Neural cell (in vitro differentiated cells): ENCODE data around the gene NLRP11. TPM values are rescaled to one million over a fixed set of nuclear protein-coding genes. Genes with fewer than 3 reads are reported as not detected.

Source experiments
- H2AFZ ChIP-seq: fragments of 200-600, 300-800 bp; sonication (generic), shearing (Covaris generic); 2 replicates; pipeline ENCODE4 v1.6.0; 2014; ENCODE audit warnings: low read depth, mild to moderate bottlenecking, antibody characterized with exemption, low read length, moderate library complexity
- H3F3A ChIP-seq: fragments of 200-600 bp; shearing (Covaris generic); 2 replicates; pipeline ENCODE4 v1.6.1; 2016; ENCODE audit warnings: mild to moderate bottlenecking, moderate library complexity, mixed read lengths, antibody characterized with exemption, low read length; ENCODE audit not compliant: insufficient read depth, poor library complexity, severe bottlenecking
- H3K27ac ChIP-seq: fragments of 200-600, 300-800 bp; sonication (generic), shearing (Covaris generic); 2 replicates; pipeline ENCODE4 v1.5.1; 2014; ENCODE audit warnings: mild to moderate bottlenecking, low read length, moderate library complexity
- H3K27me3 ChIP-seq: fragments of 300-800, 200-600 bp; sonication (generic), shearing (Covaris generic); 2 replicates; pipeline ENCODE4 v1.6.0; 2014; ENCODE audit warnings: mild to moderate bottlenecking, low read depth, low read length, moderate library complexity; ENCODE audit not compliant: insufficient read depth
- H3K36me3 ChIP-seq: fragments of 300-800, 200-600 bp; sonication (generic), shearing (Covaris generic); 2 replicates; pipeline ENCODE4 v1.5.1; 2014; ENCODE audit warnings: mild to moderate bottlenecking, antibody characterized with exemption, low read length, moderate library complexity; ENCODE audit not compliant: insufficient read depth
- H3K4me2 ChIP-seq: fragments of 300-800, 200-600 bp; sonication (generic), shearing (Covaris generic); 2 replicates; pipeline ENCODE4 v1.6.0; 2014; ENCODE audit warnings: mild to moderate bottlenecking, low read length
- H3K4me3 ChIP-seq: fragments of 300-800, 200-600 bp; sonication (generic), shearing (Covaris generic); 2 replicates; pipeline ENCODE4 v1.5.1; 2014; ENCODE audit warnings: mild to moderate bottlenecking, low read length, moderate library complexity
- H3K79me2 ChIP-seq: fragments of 200-600 bp; shearing (Covaris generic); replicated peaks from 2 replicates; pipeline ENCODE4 v1.6.0; 2014; ENCODE audit warnings: mild to moderate bottlenecking, low read length, moderate library complexity; ENCODE audit not compliant: insufficient read depth
- H3K9ac ChIP-seq: fragments of 300-800, 200-600 bp; sonication (generic), shearing (Covaris generic); 2 replicates; pipeline ENCODE4 v1.6.1; 2016; ENCODE audit warnings: mild to moderate bottlenecking, low read length, mixed read lengths
- H3K9me2 ChIP-seq: fragments of 200-600 bp; shearing (Covaris generic); 2 replicates; pipeline ENCODE4 v1.6.1; 2016; ENCODE audit warnings: mild to moderate bottlenecking, low read length, mixed read lengths; ENCODE audit not compliant: insufficient read depth
- H3K9me3 ChIP-seq: fragments of 200-600, 300-800 bp; sonication (generic), shearing (Covaris generic); 2 replicates; pipeline ENCODE4 v1.6.1; 2016; ENCODE audit warnings: mild to moderate bottlenecking, mixed run types, low read length, moderate library complexity, mixed read lengths
- H4K20me1 ChIP-seq: fragments of 200-600 bp; shearing (Covaris generic); 2 replicates; pipeline ENCODE4 v1.6.1; 2016; ENCODE audit warnings: mild to moderate bottlenecking, mixed run types; ENCODE audit not compliant: insufficient read depth
- EP300 ChIP-seq: fragments of 450-650 bp; conservative IDR thresholded peaks from 2 replicates; pipeline ENCODE4 v1.6.1; 2014; ENCODE audit warnings: antibody characterized with exemption, mild to moderate bottlenecking, moderate library complexity; ENCODE audit not compliant: poor library complexity, severe bottlenecking
- EZH2 ChIP-seq: fragments of 200-600, 300-800 bp; shearing (Covaris generic), sonication (generic); IDR thresholded peaks from 2 replicates; pipeline ENCODE4 v1.6.1; 2014; ENCODE audit warnings: antibody characterized with exemption, low read length, borderline replicate concordance, mild to moderate bottlenecking; ENCODE audit not compliant: insufficient read depth, poor library complexity, severe bottlenecking
- MXI1 ChIP-seq: fragments of 450-650 bp; conservative IDR thresholded peaks from 2 replicates; pipeline ENCODE4 v1.6.1; 2014; ENCODE audit warnings: antibody characterized with exemption, mild to moderate bottlenecking; ENCODE audit not compliant: poor library complexity, severe bottlenecking
- POLR2AphosphoS5 ChIP-seq: IDR thresholded peaks from 2 replicates; pipeline ENCODE4 v1.6.1; 2012
- RAD21 ChIP-seq: fragments of 450-650 bp; conservative IDR thresholded peaks from 2 replicates; pipeline ENCODE4 v1.6.1; 2014; ENCODE audit warnings: antibody characterized with exemption, mild to moderate bottlenecking, moderate library complexity
- SMC3 ChIP-seq: fragments of 450-650 bp; conservative IDR thresholded peaks from 2 replicates; pipeline ENCODE4 v1.6.1; 2014; ENCODE audit warnings: antibody characterized with exemption, mild to moderate bottlenecking, moderate library complexity; ENCODE audit not compliant: poor library complexity
- TAF1 ChIP-seq: IDR thresholded peaks from 2 replicates; pipeline ENCODE4 v1.6.1; 2012; ENCODE audit warnings: low read depth
- polyA plus RNA-seq: library from polyadenylated mRNA; depleted of rRNA; stranded (reverse); fragments of >200 nt; gene quantifications from 2 replicates; pipeline ENCODE4 v1.2.3, GENCODE V29; 2014
- TF ChIP-seq, protein P1 (sequence below): fragments of 450-650 bp; IDR thresholded peaks from 2 replicates; pipeline ENCODE4 v1.5.1; 2014; ENCODE audit warnings: antibody characterized with exemption, mild to moderate bottlenecking, moderate library complexity; ENCODE audit not compliant: poor library complexity, severe bottlenecking
- TF ChIP-seq, protein P2 (sequence below): IDR thresholded peaks from 2 replicates; pipeline ENCODE4 v1.6.1; 2012; ENCODE audit warnings: borderline replicate concordance

NLRP11 gene
- polyA plus RNA-seq, 1 donor from 2014 or later, result not detected

DNA sequence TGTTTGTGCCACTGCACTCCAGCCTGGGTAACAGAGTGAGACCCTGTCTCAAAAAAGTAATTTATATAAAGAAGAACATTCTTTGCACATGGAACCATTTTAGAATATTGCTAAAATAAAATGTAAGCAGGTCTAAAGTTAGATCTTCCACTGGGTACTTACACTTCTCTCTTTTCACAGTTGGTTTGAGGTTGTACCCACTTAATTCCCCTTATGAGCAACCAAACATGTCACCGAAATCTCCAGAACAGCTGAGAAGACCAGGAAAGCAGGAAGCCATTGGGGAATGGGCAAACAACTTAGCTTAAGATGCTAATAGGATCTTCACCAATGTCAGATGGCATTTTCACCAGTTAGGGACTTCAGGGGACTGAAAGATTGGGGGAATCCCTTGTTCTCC lies 23.4 kb upstream of the NLRP11 start:
- H3K9me3 ChIP-seq, result peaks cover 2% of the 10 kb centered on the region
- H3K27ac ChIP-seq, result no peak overlapping the region
- H3K4me3 ChIP-seq, result no peak overlapping the region
- H3K9me2 ChIP-seq, result no peaks in the 10 kb centered on the region
- TF ChIP-seq EZH2 (no peak), POLR2AphosphoS5 (no peak)
- TF ChIP-seq, protein P1, sequence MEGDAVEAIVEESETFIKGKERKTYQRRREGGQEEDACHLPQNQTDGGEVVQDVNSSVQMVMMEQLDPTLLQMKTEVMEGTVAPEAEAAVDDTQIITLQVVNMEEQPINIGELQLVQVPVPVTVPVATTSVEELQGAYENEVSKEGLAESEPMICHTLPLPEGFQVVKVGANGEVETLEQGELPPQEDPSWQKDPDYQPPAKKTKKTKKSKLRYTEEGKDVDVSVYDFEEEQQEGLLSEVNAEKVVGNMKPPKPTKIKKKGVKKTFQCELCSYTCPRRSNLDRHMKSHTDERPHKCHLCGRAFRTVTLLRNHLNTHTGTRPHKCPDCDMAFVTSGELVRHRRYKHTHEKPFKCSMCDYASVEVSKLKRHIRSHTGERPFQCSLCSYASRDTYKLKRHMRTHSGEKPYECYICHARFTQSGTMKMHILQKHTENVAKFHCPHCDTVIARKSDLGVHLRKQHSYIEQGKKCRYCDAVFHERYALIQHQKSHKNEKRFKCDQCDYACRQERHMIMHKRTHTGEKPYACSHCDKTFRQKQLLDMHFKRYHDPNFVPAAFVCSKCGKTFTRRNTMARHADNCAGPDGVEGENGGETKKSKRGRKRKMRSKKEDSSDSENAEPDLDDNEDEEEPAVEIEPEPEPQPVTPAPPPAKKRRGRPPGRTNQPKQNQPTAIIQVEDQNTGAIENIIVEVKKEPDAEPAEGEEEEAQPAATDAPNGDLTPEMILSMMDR, result no peak
- no peak overlapping the region for H3K4me2 ChIP-seq
- H3K36me3 ChIP-seq, result no peaks in the 10 kb centered on the region
- H3K27me3 ChIP-seq, result no peaks in the 10 kb centered on the region
- no peak overlapping the region for H3K9ac ChIP-seq
- no peak overlapping the region for H2AFZ ChIP-seq
- no peaks in the 10 kb centered on the region for H3K79me2 ChIP-seq
- no peaks in the 10 kb centered on the region for H3F3A ChIP-seq
- no peaks in the 10 kb centered on the region for H4K20me1 ChIP-seq

DNA sequence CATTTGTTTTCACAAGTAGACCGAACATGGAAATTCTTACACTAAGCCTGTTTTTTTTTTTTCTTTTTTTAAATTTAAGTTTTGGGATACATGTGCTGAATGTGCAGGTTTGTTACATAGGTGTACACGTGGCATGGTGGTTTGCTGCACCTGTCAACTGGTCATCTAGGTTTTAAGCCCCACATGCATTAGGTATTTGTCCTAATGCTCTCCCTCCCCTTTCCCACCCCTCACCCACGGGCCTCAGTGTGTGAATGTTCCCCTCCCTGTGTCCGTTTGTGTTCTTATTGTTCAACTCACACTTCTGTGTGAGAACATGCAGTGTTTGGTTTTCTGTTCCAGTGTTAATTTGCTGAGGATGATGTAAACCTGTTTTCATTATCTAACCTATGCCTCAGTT lies 7.1 kb upstream of the NLRP11 start:
- Histone ChIP-seq H3K9ac (no peak overlapping the region), H2AFZ (no peak overlapping the region), H3K9me3 (no peaks in the 10 kb centered on the region), H3F3A (no peaks in the 10 kb centered on the region), H4K20me1 (no peaks in the 10 kb centered on the region), H3K27ac (no peak overlapping the region), H3K4me2 (no peak overlapping the region), H3K79me2 (no peaks in the 10 kb centered on the region), H3K4me3 (no peak overlapping the region), H3K9me2 (no peaks in the 10 kb centered on the region), H3K36me3 (no peaks in the 10 kb centered on the region), H3K27me3 (no peaks in the 10 kb centered on the region)
- TF ChIP-seq EZH2, result no peak
- TF ChIP-seq RAD21, result no peak
- TF ChIP-seq, protein P1, result no peak
- TF ChIP-seq, protein P2, sequence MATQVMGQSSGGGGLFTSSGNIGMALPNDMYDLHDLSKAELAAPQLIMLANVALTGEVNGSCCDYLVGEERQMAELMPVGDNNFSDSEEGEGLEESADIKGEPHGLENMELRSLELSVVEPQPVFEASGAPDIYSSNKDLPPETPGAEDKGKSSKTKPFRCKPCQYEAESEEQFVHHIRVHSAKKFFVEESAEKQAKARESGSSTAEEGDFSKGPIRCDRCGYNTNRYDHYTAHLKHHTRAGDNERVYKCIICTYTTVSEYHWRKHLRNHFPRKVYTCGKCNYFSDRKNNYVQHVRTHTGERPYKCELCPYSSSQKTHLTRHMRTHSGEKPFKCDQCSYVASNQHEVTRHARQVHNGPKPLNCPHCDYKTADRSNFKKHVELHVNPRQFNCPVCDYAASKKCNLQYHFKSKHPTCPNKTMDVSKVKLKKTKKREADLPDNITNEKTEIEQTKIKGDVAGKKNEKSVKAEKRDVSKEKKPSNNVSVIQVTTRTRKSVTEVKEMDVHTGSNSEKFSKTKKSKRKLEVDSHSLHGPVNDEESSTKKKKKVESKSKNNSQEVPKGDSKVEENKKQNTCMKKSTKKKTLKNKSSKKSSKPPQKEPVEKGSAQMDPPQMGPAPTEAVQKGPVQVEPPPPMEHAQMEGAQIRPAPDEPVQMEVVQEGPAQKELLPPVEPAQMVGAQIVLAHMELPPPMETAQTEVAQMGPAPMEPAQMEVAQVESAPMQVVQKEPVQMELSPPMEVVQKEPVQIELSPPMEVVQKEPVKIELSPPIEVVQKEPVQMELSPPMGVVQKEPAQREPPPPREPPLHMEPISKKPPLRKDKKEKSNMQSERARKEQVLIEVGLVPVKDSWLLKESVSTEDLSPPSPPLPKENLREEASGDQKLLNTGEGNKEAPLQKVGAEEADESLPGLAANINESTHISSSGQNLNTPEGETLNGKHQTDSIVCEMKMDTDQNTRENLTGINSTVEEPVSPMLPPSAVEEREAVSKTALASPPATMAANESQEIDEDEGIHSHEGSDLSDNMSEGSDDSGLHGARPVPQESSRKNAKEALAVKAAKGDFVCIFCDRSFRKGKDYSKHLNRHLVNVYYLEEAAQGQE, result no peak
- TF ChIP-seq POLR2AphosphoS5, result no peak
- TF ChIP-seq MXI1, result no peak
- no peak for TF ChIP-seq SMC3
- no peak for TF ChIP-seq TAF1
- no peak for TF ChIP-seq EP300
